Esophagus squamous epithelium (tissue), 4 donors: Measurements from ENCODE around the gene SULT1C3.

Experiments
- CTCF ChIP-seq, 6 experiments: fragments of 450-650 bp in 4 of 6; fragments of 200-600 bp in 2 of 6; sonication (generic) in 2 of 6; IDR thresholded peaks; one replicate each; pipeline ENCODE4 v1.5.1; 2016 to 2019; ENCODE audit warnings: antibody characterized with exemption in 6 of 6, mild to moderate bottlenecking in 4 of 6, moderate library complexity in 4 of 6
- POLR2A ChIP-seq, 4 donors: fragments of 450-650 bp; IDR thresholded peaks; one replicate each; pipeline ENCODE4 v1.6.1; 2017; ENCODE audit warnings: antibody characterized with exemption in 4 of 4, mild to moderate bottlenecking in 4 of 4, moderate library complexity in 3 of 4

GRCh38 chr2:108301558-108301957 lies 61.8 kb downstream of the SULT1C3 start:
- TF ChIP-seq CTCF (IDR thresholded peaks at IDR 0.05) (no peak), POLR2A (IDR thresholded peaks at IDR 0.05) (no peak)
